HFFc6 (cell line): ENCODE data around the gene SPINK9. TPM values are rescaled to one million over a fixed set of nuclear protein-coding genes. Genes with fewer than 3 reads are reported as not detected.

Source experiments
- DNase-seq: peaks from one replicate; pipeline ENCODE4 v3.0.0-alpha.2; 2018
- H3K27ac Mint-ChIP-seq: 2 replicates; pipeline ENCODE4 v1.8.0; 2020; ENCODE audit warnings: mild to moderate bottlenecking, mixed read lengths
- H3K27me3 Mint-ChIP-seq: 2 replicates; pipeline ENCODE4 v1.8.0; 2021; ENCODE audit warnings: mild to moderate bottlenecking, moderate library complexity, mixed read lengths; ENCODE audit not compliant: insufficient read depth
- H3K36me3 Mint-ChIP-seq: 2 replicates; pipeline ENCODE4 v1.8.0; 2021; ENCODE audit warnings: low read depth, mixed read lengths
- H3K4me1 Mint-ChIP-seq: 2 replicates; pipeline ENCODE4 v1.8.0; 2020; ENCODE audit warnings: low read depth, mixed read lengths
- H3K4me3 Mint-ChIP-seq: 2 replicates; pipeline ENCODE4 v1.8.0; 2020; ENCODE audit warnings: mild to moderate bottlenecking, moderate library complexity, mixed read lengths
- H3K9me3 Mint-ChIP-seq: 2 replicates; pipeline ENCODE4 v1.8.0; 2020; ENCODE audit warnings: mild to moderate bottlenecking, mixed read lengths
- long read RNA-seq: library from polyadenylated mRNA; unstranded; transcript quantifications from one replicate; pipeline ENCODE4 v2.0.0, GENCODE V29; 2019
- total RNA-seq, 6 experiments: library from RNA; stranded (reverse); fragmentation: NEBNext Ultra II Directional; extraction: Animal tissue kit (Norgen Biotek cat#: 25700); gene quantifications; 2 replicates in 1 of 6; 3 replicates in 5 of 6; pipeline ENCODE4 v1.2.3, GENCODE V29; 2021
- TF ChIP-seq, protein P1 (sequence below): fragments of 200-600 bp; sonication (generic); IDR thresholded peaks from 2 replicates; pipeline ENCODE4 v1.5.0; 2021; ENCODE audit warnings: antibody characterized with exemption, mild to moderate bottlenecking

SPINK9 gene, protein sequence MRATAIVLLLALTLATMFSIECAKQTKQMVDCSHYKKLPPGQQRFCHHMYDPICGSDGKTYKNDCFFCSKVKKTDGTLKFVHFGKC
- total RNA-seq: not detected
- long read RNA-seq: 0 reads

DNA sequence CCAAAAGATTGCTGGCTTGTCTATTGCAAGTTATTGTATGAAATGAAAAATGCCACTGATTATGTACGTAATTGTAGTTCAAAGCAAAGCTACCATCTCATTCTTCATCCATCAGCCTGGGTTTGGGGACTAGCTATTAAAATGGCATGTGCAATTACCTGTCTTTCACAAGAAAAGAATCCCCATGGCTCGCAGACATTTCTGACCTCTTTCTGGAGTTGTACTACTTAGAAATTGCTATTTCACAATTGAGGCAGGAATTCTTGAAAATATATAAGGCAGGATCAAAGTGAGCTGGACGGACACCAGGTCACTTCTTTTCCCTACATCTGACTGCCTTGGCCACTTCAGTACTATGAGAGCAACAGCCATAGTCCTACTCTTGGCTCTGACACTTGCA lies at the start of gene SPINK9:
TSS of gene SPINK9 (plus strand) at position 301 of the 400 bp plus-strand sequence. CDS start at position 356, 55 bp downstream.
- H3K4me3 Mint-ChIP-seq: no peak within 1 kb of the TSS
- no peaks in the 10 kb centered on the region; the same call in 1 of the 2 replicates for H3K27me3 Mint-ChIP-seq
- peaks cover 8% of the 10 kb centered on the region for H3K9me3 Mint-ChIP-seq
- no peak for DNase-seq
- H3K27ac Mint-ChIP-seq: no peak within 1 kb of the TSS
- H3K4me1 Mint-ChIP-seq: no peaks in the 10 kb centered on the region
- TF ChIP-seq, protein P1, sequence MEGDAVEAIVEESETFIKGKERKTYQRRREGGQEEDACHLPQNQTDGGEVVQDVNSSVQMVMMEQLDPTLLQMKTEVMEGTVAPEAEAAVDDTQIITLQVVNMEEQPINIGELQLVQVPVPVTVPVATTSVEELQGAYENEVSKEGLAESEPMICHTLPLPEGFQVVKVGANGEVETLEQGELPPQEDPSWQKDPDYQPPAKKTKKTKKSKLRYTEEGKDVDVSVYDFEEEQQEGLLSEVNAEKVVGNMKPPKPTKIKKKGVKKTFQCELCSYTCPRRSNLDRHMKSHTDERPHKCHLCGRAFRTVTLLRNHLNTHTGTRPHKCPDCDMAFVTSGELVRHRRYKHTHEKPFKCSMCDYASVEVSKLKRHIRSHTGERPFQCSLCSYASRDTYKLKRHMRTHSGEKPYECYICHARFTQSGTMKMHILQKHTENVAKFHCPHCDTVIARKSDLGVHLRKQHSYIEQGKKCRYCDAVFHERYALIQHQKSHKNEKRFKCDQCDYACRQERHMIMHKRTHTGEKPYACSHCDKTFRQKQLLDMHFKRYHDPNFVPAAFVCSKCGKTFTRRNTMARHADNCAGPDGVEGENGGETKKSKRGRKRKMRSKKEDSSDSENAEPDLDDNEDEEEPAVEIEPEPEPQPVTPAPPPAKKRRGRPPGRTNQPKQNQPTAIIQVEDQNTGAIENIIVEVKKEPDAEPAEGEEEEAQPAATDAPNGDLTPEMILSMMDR: no peak
- H3K36me3 Mint-ChIP-seq: no peaks in the 10 kb centered on the region

DNA sequence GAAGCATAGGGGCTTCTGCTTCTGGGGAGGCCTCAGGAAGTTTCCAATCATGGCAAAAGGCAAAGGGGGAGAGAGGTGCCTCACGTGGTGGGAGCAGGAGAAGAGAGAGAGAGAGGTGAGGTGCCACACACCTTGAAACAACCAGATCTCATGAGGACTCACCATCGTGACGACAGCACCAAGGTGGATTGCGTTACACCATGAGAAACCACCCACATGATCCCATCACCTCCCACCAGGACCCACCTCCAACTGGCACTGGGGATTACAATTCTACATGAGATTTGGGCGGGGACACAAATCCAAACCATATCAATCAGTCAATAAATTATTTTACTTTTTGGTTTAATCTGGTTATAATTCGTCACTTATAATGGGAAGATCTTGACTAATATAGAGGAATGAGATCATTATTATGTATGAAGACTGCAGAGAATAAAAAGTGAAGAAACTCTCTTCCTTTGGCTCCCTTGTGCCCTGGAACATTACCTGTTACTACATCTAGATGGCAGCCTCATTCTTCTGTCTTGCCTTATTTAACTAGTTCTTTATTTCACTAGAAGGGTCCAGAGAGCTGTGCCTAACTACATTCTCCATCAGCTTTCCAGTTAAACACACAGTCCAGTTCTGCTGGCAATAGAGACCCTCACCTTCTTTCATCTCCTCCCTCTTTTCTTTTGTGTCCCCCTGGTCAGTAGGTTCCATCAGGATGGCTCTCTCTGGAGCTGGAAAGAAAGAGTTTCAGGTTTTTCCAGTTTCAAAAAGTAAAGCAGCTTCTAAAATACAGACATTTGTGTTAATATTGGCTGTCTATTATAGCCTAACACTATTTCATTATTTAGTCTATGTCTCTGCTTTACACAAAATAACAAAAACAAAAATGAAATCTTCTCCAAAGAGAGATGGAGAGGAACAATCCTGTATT lies 44.8 kb upstream of the SPINK9 start:
- no peaks in the 10 kb centered on the region for H3K36me3 Mint-ChIP-seq
- DNase-seq: no peak
- peaks cover 2% of the 10 kb centered on the region; the same call in 1 of the 2 replicates for H3K27me3 Mint-ChIP-seq
- H3K4me3 Mint-ChIP-seq: no peak overlapping the region
- H3K4me1 Mint-ChIP-seq: no peaks in the 10 kb centered on the region
- no peak overlapping the region for H3K27ac Mint-ChIP-seq
- TF ChIP-seq, protein P1: peak; percentile 37; the same call in 1 of the 2 replicates
- H3K9me3 Mint-ChIP-seq: peaks cover 4% of the 10 kb centered on the region; the same call in 1 of the 2 replicates

DNA sequence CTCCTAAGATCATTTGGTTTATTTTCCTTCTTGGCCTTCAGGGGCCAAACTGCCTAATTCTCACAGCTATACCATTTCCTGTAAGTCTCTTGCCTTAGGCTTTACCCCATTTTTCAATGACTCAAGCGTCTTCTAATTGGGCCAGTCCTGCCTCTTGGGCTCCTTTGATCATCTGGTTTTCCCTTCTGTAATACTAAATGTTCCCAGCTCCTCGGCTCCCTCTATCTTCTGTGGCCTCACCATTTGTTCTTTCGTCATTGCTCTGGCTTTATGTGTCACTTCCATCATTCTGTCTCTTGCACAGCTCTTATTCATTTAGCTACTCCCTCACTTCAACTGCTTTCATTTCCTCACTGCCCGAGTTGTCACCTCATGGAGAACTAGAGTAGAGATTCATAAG lies 37.6 kb upstream of the SPINK9 start:
- TF ChIP-seq, protein P1: no peak
- Mint-ChIP-seq H3K9me3 (peaks cover 4% of the 10 kb centered on the region; the same call in 1 of the 2 replicates), H3K27ac (no peak overlapping the region), H3K27me3 (no peaks in the 10 kb centered on the region), H3K36me3 (no peaks in the 10 kb centered on the region), H3K4me1 (no peaks in the 10 kb centered on the region), H3K4me3 (no peak overlapping the region)
- DNase-seq: no peak

DNA sequence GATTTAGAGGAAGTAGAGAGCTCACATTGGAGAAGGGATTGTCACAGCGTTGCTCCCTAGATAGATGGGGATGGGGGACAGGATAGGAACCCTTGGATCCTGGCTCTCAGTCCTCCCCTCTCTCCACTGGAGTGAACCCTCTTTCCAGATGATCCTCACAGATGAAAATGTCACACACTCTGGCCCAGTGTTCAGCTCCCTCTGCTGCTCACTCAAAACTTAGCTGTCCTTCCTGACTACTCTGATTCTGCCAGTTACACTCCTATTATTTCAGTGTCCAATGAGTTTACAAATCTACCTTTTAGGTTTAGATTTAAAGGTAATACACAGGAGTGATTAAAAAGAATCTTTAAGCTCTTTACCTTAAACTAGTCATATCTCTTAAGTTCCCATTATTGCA lies 28.9 kb upstream of the SPINK9 start:
- H3K36me3 Mint-ChIP-seq: no peaks in the 10 kb centered on the region
- H3K4me3 Mint-ChIP-seq: no peak overlapping the region
- no peak for DNase-seq
- no peaks in the 10 kb centered on the region for H3K4me1 Mint-ChIP-seq
- TF ChIP-seq, protein P1: no peak
- peaks cover 39% of the 10 kb centered on the region for H3K9me3 Mint-ChIP-seq
- H3K27me3 Mint-ChIP-seq: no peaks in the 10 kb centered on the region
- no peak overlapping the region for H3K27ac Mint-ChIP-seq

DNA sequence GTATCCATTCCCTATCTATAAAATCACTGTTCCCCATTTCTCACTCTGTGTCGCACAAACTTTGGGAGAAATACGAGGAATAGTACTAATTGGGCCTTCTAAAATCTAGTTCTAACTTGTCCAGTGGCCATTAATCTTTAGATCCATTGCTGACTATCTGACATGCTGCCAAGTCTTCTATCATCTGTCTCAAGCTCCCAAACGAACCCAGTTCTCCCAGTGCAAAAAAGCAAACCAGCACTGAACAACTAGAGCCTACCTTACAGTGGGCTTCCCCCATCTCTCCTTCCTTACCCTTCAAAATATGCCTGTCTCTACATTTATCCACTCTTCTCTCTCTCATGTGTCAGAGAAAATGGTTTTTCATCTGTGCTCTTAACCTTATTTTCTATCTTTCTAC lies 26.3 kb upstream of the SPINK9 start:
- TF ChIP-seq, protein P1: no peak
- Mint-ChIP-seq H3K27ac (no peak overlapping the region), H3K36me3 (no peaks in the 10 kb centered on the region), H3K4me3 (no peak overlapping the region), H3K4me1 (no peaks in the 10 kb centered on the region), H3K27me3 (no peaks in the 10 kb centered on the region), H3K9me3 (peaks cover 38% of the 10 kb centered on the region)
- DNase-seq: no peak
